DND-41 (cell line): ENCODE measurements around the gene AOPEP.

Experiments used
- EZH2 ChIP-seq: IDR thresholded peaks from 3 replicates; pipeline ENCODE4 v1.6.1; 2012; ENCODE audit warnings: borderline replicate concordance, low read depth, mild to moderate bottlenecking, moderate library complexity, low read length, inconsistent platforms; ENCODE audit not compliant: severe bottlenecking
- TF ChIP-seq, protein P1 (sequence below): IDR thresholded peaks from 2 replicates; pipeline ENCODE4 v1.5.1; 2012; ENCODE audit warnings: borderline replicate concordance, low read length, moderate library complexity, mild to moderate bottlenecking; ENCODE audit not compliant: poor library complexity, severe bottlenecking; ENCODE audit errors: extremely low read depth

- TF ChIP-seq, protein P1, sequence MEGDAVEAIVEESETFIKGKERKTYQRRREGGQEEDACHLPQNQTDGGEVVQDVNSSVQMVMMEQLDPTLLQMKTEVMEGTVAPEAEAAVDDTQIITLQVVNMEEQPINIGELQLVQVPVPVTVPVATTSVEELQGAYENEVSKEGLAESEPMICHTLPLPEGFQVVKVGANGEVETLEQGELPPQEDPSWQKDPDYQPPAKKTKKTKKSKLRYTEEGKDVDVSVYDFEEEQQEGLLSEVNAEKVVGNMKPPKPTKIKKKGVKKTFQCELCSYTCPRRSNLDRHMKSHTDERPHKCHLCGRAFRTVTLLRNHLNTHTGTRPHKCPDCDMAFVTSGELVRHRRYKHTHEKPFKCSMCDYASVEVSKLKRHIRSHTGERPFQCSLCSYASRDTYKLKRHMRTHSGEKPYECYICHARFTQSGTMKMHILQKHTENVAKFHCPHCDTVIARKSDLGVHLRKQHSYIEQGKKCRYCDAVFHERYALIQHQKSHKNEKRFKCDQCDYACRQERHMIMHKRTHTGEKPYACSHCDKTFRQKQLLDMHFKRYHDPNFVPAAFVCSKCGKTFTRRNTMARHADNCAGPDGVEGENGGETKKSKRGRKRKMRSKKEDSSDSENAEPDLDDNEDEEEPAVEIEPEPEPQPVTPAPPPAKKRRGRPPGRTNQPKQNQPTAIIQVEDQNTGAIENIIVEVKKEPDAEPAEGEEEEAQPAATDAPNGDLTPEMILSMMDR: no peak
- TF ChIP-seq EZH2: no peak
These were observed 202.9 kb downstream of the AOPEP start for GRCh38 chr9:94929369-94929756.
